ACHN (cell line): ENCODE results near the gene CRIP2.

Experiments used
- DNase-seq: peaks from one replicate; pipeline ENCODE4 v3.0.0-alpha.2; 2015
- in situ Hi-C: cut with HindIII; loops from 2 replicates; pipeline ENCODE4 v1.10.0; 2017; ENCODE audit warnings: low sequenced_read_pairs, low pct_ligation_motif_present, low pct_unique_long_range_greater_than_20kb

The CRIP2 gene

GRCh38 chr14:105456736-105457617 lies 17.6 kb upstream of the CRIP2 start:
- in situ Hi-C loops = no loop called here
- no peak for DNase-seq

- DNase-seq = no peak
- in situ Hi-C loops = no loop called here
Observed at GRCh38 chr14:105458010-105458409, 16.6 kb upstream of the CRIP2 start.

DNA sequence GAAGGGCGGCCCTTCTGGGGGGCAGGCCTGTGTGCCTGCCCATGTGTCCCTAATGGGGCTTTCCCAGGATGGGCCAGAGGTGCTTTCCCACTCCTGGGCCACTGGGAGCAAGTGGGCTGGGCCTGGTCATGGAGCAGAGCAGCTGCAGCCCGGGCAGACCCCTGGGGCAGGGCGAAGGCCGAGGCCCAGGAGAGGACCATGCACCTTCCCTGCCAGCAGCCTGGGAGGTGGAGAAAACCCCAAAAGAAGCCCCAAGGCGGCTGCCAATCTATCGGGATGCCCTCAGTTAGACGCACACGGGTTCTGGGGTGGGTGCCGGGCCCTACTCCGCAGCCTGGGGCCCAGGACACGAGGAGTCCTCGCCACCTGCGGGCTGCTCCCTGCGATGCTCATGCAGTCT lies 16.1 kb upstream of the CRIP2 start:
- no peak for DNase-seq
- in situ Hi-C loops = no loop called here

DNA sequence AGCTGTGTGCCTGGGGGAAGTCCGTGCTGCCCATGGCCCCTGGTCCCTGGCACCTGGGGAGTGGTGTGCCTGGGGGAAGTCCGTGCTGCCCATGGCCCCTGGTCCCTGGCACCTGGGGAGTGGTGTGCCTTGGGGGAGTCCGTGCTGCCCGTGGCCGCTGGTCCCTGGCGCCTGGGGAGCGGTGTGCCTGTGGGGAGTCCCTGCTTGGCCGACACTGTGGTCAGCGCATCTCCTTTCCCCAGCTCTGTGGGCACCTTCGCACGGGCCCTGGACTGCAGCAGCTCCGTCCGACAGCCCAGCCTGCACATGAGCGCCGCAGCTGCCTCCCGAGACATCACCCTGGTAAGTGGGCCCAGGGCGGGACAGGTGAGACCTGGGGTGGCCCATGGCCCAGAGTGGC lies 14.5 kb upstream of the CRIP2 start:
- in situ Hi-C loops = no loop called here
- no peak for DNase-seq

- in situ Hi-C loops = no loop called here
- DNase-seq = no peak
Observed at GRCh38 chr14:105460616-105461015, 14.0 kb upstream of the CRIP2 start.

DNA sequence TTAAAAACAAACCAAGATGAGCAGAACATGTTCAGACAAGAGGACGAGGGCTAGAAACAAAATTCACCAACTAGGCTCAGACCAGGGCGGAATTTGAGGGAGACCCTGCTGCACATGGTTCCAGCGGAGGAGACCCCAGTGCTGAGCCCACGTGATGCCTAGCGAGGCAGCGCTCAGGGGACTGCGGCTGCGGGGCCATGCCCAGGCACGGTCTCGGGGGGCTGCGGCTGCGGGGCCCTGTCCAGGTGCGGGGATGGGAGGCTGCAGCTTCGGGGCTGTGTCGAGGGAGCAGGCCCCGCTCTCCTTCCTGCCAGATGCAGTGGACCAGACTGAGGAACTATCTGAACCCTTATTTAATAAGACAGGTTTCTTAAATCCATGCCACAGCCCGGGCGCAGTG lies 12.7 kb upstream of the CRIP2 start:
- no peak for DNase-seq
- in situ Hi-C loops = no loop called here

DNA sequence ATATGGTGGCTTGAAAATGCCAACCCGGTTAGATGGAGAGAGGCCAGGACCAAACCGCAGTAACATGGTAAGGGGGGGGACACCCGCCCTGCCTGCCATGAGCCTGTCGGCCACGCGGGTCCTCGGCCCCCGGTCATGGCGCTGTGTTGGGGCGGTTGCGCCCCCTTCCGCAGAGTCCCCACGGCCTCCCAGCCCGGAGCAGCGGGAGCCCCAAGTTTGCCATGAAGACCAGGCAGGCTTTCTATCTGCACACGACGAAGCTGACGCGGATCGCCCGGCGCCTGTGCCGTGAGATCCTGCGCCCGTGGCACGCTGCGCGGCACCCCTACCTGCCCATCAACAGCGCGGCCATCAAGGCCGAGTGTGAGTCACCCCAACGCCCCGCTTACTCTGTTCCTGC lies 10.1 kb upstream of the CRIP2 start:
- DNase-seq = no peak
- in situ Hi-C loops = no loop called here

DNA sequence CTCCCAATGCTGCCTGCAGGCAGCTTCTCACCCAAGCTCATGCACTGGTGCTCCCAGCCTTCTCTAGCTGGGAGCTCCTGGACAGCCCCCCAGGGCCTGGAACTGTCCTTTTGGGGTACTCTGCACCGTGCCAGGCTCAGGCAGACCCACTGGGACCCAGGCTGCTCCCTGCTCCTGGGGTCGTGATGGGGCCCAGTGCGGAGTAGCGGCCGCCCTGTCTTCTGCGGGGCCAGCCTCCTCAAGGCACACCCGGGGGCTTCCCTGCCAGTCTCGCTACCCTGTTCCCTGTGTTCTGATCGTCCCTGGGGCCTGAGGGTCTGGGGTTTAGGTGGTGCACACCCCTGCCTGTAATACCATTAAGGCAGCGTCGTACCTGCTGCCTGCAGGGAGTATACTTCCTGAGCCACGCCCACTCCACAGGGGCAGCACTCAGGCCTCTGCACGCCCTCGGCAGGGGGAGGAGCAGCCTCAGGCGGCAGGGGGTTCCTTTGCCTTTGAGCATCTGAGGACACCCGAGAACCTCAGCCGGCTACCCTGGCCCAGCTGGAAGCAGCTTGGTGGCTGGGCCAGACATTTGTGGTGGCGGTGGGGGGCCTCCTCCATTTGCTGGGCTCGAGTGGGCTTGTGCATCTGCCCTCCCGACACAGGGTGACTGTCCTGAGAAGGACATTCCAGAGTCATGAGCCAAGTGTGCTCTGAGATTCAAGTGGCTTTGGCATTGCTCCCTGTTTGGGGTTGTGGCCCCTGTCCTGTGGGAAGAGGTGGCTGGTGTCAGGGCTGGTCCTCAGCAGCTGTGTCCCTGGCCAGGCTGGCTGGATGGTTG lies 9.2 kb upstream of the CRIP2 start:
- in situ Hi-C loops = no loop called here
- DNase-seq = no peak

DNA sequence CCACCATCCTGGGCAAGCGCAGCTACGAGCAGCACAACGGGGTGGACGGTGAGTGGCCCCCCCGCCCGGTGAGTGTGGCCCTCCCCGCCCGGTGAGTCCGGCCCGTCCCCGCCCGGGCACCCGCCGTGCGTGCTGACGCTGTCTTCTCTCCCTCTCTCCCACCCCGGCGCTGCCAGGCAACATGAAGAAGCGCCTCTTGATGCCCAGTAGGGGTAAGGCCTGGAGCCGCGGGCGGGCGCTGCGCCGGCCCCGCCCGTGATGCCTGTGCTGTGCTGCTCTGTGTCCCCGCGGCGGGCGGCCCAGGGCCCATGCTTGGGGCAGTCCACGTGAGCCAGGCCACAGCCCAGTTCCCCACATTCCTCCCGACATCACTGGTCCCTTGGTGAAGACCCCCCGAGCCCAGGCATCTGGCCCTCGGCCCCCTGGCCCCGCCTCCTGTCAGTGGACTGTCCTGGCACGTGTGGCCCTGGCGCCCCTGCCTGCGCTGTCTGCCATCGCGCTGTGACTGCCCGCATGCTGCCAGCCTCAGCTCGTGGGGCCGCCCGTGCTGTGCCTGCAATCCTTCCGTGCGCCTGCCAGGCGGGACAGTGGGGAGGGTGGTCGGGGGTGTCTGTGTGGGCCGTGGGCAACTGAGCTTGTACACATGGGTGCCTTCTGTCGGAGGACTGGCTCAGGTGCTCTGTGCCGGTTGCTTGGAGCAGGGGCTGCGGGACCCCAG lies 7.9 kb upstream of the CRIP2 start:
- no peak for DNase-seq
- in situ Hi-C loops = no loop called here

GRCh38 chr14:105467249-105467941 lies 7.2 kb upstream of the CRIP2 start:
- DNase-seq = no peak
- in situ Hi-C loops = no loop called here

- DNase-seq = no peak
- in situ Hi-C loops = no loop called here
Observed at GRCh38 chr14:105467942-105468471, 6.6 kb upstream of the CRIP2 start.

- in situ Hi-C loops = no loop called here
- no peak for DNase-seq
Observed at GRCh38 chr14:105468621-105469241, 5.9 kb upstream of the CRIP2 start.

GRCh38 chr14:105469456-105470349 lies 4.9 kb upstream of the CRIP2 start:
- in situ Hi-C loops = no loop called here
- DNase-seq = no peak

GRCh38 chr14:105470350-105471296 lies 4.0 kb upstream of the CRIP2 start:
- in situ Hi-C loops = no loop called here
- no peak for DNase-seq

DNA sequence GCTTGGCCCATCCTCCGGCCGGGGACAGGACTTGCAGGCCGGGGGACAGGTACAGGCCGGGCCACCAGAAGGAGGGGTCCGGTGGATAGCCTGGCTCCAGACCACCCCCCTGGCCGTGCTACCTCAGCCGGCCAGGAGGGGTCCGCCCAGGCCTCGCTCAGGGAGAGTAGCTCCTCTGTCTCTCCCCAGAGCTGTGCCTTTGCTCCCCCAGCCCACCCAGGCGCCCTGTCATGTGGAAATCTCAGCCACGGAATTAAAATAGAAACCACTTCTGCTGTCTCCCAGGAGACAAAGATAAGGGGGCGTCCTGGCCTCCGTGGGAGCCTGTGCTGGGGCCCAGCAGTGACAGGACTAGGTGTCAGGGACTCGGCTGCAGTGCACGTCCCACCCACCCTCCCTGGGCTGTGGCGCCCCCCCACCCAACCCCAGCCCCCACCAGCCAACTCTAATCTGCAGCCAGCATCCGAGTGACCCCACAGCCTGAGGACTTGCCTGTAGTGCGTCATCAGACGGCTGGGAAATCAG lies 3.3 kb upstream of the CRIP2 start:
- no peak for DNase-seq
- in situ Hi-C loops = no loop called here
